Spleen (tissue), 7 donors: Measurements from ENCODE around the gene PHTF1.

ENCODE experiments used
- CTCF ChIP-seq, 11 experiments: fragments of 200-600 bp in 7 of 11; fragments of 450-650 bp in 4 of 11; sonication (generic) in 4 of 11; IDR thresholded peaks in 8 of 11; conservative IDR thresholded peaks in 3 of 11; 1 replicate in 7 of 11; 2 replicates in 4 of 11; pipeline versions ENCODE4 v1.4.0 to v1.8.0; 2016 to 2021; ENCODE audit warnings: antibody characterized with exemption in 11 of 11, inconsistent platforms in 4 of 11, mild to moderate bottlenecking in 1 of 11
- POLR2A ChIP-seq, 3 donors: fragments of 450-650 bp; IDR thresholded peaks; one replicate each; pipeline ENCODE4 v1.5.1; 2017; ENCODE audit warnings: antibody characterized with exemption in 3 of 3, mild to moderate bottlenecking in 1 of 3
- donor health status: DM: no; HTN: no; CAD: no; lungs with moderate emphysema.
- donor health status: DM: no; HTN: no; CAD: no.
- donor health status: DM: no; HTN: no; CAD: no.

- no peak for TF ChIP-seq CTCF (IDR thresholded peaks at IDR 0.05 in 8 of 11, conservative IDR thresholded peaks at IDR 0.05 in 3 of 11)
- TF ChIP-seq POLR2A (IDR thresholded peaks at IDR 0.05): no peak
These were observed 99.7 kb downstream of the PHTF1 start for GRCh38 chr1:113659556-113659955.
